GM12878 (cell line): ENCODE results near the gene DNAJC16.

Experiments
- BHLHE40 ChIP-seq, 2 experiments: fragments of 450-650 bp in 1 of 2; IDR thresholded peaks; 2 replicates each; pipeline ENCODE4 v1.6.1; 2011 to 2017; ENCODE audit warnings: low read depth in 2 of 2, borderline replicate concordance in 1 of 2, improper control_type of control experiment in 1 of 2, low read length in 1 of 2, mild to moderate bottlenecking in 1 of 2
- BMI1 ChIP-seq: fragments of 450-650 bp; IDR thresholded peaks from 2 replicates; pipeline ENCODE4 v1.6.1; 2016; ENCODE audit warnings: mild to moderate bottlenecking, moderate library complexity, borderline replicate concordance
- CTCF ChIP-seq, 3 experiments: IDR thresholded peaks in 2 of 3; conservative IDR thresholded peaks in 1 of 3; 2 replicates each; pipeline ENCODE4 v1.5.1; 2011; ENCODE audit warnings: low read depth in 3 of 3, low read length in 3 of 3, mild to moderate bottlenecking in 3 of 3, control low read depth in 2 of 3, moderate library complexity in 2 of 3, inconsistent platforms in 1 of 3, mixed read lengths in 1 of 3; ENCODE audit not compliant: control insufficient read depth in 2 of 3, insufficient read depth in 1 of 3; ENCODE audit errors: extremely low read depth in 1 of 3
- KDM1A ChIP-seq: fragments of 200-600 bp; sonication (generic); IDR thresholded peaks from 2 replicates; pipeline ENCODE4 v1.6.1; 2016; ENCODE audit warnings: borderline replicate concordance
- POLR2AphosphoS5 ChIP-seq: IDR thresholded peaks from 2 replicates; pipeline ENCODE4 v1.6.1; 2011; ENCODE audit warnings: mild to moderate bottlenecking, low read length, inconsistent platforms
- SP1 ChIP-seq: IDR thresholded peaks from one replicate; pipeline ENCODE4 v1.6.1; 2011; ENCODE audit warnings: low read depth, low read length
- TCF12 ChIP-seq: IDR thresholded peaks from 2 replicates; pipeline ENCODE4 v1.6.1; 2011; ENCODE audit warnings: low read depth, mild to moderate bottlenecking, low read length

GRCh38 chr1:15571266-15571665 is 44.6 kb downstream of the DNAJC16 start:
- TF ChIP-seq TCF12 (no peak), KDM1A (no peak), CTCF (IDR thresholded peaks at IDR 0.05 in 2 of 3, conservative IDR thresholded peaks at IDR 0.05 in 1 of 3; ENCODE audit: control insufficient read depth in 2 of 3, extremely low read depth in 1 of 3, insufficient read depth in 1 of 3, low read depth in 3 of 3, low read length in 3 of 3) (no peak), POLR2AphosphoS5 (no peak), BMI1 (no peak), BHLHE40 (IDR thresholded peaks at IDR 0.05; ENCODE audit: borderline replicate concordance in 1 of 2, low read depth in 2 of 2, low read length in 1 of 2) (no peak), SP1 (no peak)
